Measurements from ENCODE around the gene DDX31. TPM values are rescaled to one million over a fixed set of nuclear protein-coding genes. Genes with fewer than 3 reads are reported as not detected.

DDX31 gene
- total and polyA plus RNA-seq, 9 of the 15 experiments (the other 6 are each of a cell fraction or from before 2014, with no cell fraction given), result 11.9 to 24.6 (median 22.2) TPM

GRCh38 chr9:132600326-132600984, 69.3 kb downstream of the DDX31 start:
- no peak for FAIRE-seq
- no peak for ATAC-seq
- no peak overlapping the region for H3K4me3 ChIP-seq
- DNase-seq (ENCODE audit: extremely low read depth in 1 of 4, low spot score in 3 of 4), result no peak
- no peaks in the 10 kb centered on the region for H3K27me3 ChIP-seq (ENCODE audit: control insufficient read depth in 2 of 2, insufficient read depth in 2 of 2, low read length in 2 of 2)
- BruUV-seq (replicated peaks), result no TSS peak
- TF ChIP-seq ARHGAP35 (IDR thresholded peaks at IDR 0.05; ENCODE audit: partially characterized antibody) (no peak), ZNF263 (CRISPR knock-in tag; IDR thresholded peaks at IDR 0.05; ENCODE audit: borderline replicate concordance) (no peak), ZKSCAN3 (CRISPR knock-in tag; IDR thresholded peaks at IDR 0.05) (no peak), SNIP1 (IDR thresholded peaks at IDR 0.05; ENCODE audit: low read depth) (no peak), ZNF133 (CRISPR knock-in tag; IDR thresholded peaks at IDR 0.05) (no peak), FOXO4 (CRISPR knock-in tag; IDR thresholded peaks at IDR 0.05) (no peak), AFF1 (IDR thresholded peaks at IDR 0.05; ENCODE audit: low read depth in 1 of 2, partially characterized antibody in 2 of 2) (no peak)
- no peak overlapping the region for H3K4me2 ChIP-seq (ENCODE audit: insufficient read depth, low read length)
- POLR2A ChIA-PET, result no interaction called here
- CTCF ChIA-PET (ENCODE audit: low intra/inter-chr PET ratio), result no interaction called here
- H4K20me1 ChIP-seq (replicated peaks; ENCODE audit: control insufficient read depth, insufficient read depth, low read length), result peaks cover 13% of the 10 kb centered on the region
- no peak overlapping the region for H2AFZ ChIP-seq (ENCODE audit: low read depth, low read length)
- H3K9me3 ChIP-seq (replicated peaks; ENCODE audit: control insufficient read depth, insufficient read depth, low read depth, low read length), result no peaks in the 10 kb centered on the region
- H3K9ac ChIP-seq (ENCODE audit: insufficient read depth in 1 of 2, low read depth in 2 of 2, low read length in 2 of 2), result no peak overlapping the region
- no peak overlapping the region for H3K27ac ChIP-seq (ENCODE audit: extremely low read depth, low read depth, low read length)
- in situ Hi-C loops (cut with MboI) (no loop called here), intact Hi-C loops (cut with micrococcal nuclease) (no loop called here)
- H3K9me1 ChIP-seq (ENCODE audit: control insufficient read depth, insufficient read depth, low read length), result no peaks in the 10 kb centered on the region
- H3K36me3 ChIP-seq (ENCODE audit: control insufficient read depth, insufficient read depth, low read length), result peaks cover 89% of the 10 kb centered on the region
- no peaks in the 10 kb centered on the region for H3K79me2 ChIP-seq (ENCODE audit: control insufficient read depth, insufficient read depth, low read length)
- 93% methylated on average over 12 of the region's 12 CpGs for WGBS (ENCODE audit: insufficient coverage, low coverage, missing lambda C conversion rate)
- H3K4me1 ChIP-seq (replicated peaks in 1 of 2; ENCODE audit: control insufficient read depth in 2 of 2, insufficient read depth in 2 of 2, low read length in 2 of 2), result peaks cover 0 to 3% of the 10 kb centered on the region in 2 experiments; a peak in 1 of 5 replicates
